NT2/D1 (cell line): ENCODE results near the gene DDA1.

Experiments
- DNase-seq: peaks from one replicate; pipeline ENCODE4 v3.0.0-alpha.2; 2011; ENCODE audit warnings: low read depth, low spot score
- H3K27me3 ChIP-seq: 2 replicates; pipeline ENCODE4 v1.6.0; 2011; ENCODE audit warnings: mild to moderate bottlenecking; ENCODE audit not compliant: insufficient read length, insufficient read depth
- H3K36me3 ChIP-seq: 2 replicates; pipeline ENCODE4 v1.6.1; 2011; ENCODE audit warnings: mild to moderate bottlenecking, low read length, mixed read lengths; ENCODE audit not compliant: insufficient read depth, insufficient read length
- H3K4me1 ChIP-seq: 2 replicates; pipeline ENCODE4 v1.5.1; 2011; ENCODE audit not compliant: insufficient read depth, insufficient read length
- H3K4me3 ChIP-seq: 2 replicates; pipeline ENCODE4 v1.5.1; 2011; ENCODE audit warnings: low read depth; ENCODE audit not compliant: insufficient read length
- H3K9ac ChIP-seq: 2 replicates; pipeline ENCODE4 v1.6.0; 2011; ENCODE audit warnings: low read depth; ENCODE audit not compliant: insufficient read length
- H3K9me3 ChIP-seq: 2 replicates; pipeline ENCODE4 v1.5.1; 2011; ENCODE audit warnings: mild to moderate bottlenecking, low read length; ENCODE audit not compliant: insufficient read depth
- SUZ12 ChIP-seq: IDR thresholded peaks from 2 replicates; pipeline ENCODE4 v1.6.1; 2011; ENCODE audit not compliant: insufficient read length, insufficient read depth; ENCODE audit errors: extremely low read depth
- YY1 ChIP-seq: IDR thresholded peaks from 2 replicates; pipeline ENCODE4 v1.6.1; 2011; ENCODE audit not compliant: insufficient read length, insufficient read depth
- ZNF274 ChIP-seq: IDR thresholded peaks from 2 replicates; pipeline ENCODE4 v1.6.1; 2011; ENCODE audit warnings: mild to moderate bottlenecking, low read depth, low read length

The DDA1 gene

DNA sequence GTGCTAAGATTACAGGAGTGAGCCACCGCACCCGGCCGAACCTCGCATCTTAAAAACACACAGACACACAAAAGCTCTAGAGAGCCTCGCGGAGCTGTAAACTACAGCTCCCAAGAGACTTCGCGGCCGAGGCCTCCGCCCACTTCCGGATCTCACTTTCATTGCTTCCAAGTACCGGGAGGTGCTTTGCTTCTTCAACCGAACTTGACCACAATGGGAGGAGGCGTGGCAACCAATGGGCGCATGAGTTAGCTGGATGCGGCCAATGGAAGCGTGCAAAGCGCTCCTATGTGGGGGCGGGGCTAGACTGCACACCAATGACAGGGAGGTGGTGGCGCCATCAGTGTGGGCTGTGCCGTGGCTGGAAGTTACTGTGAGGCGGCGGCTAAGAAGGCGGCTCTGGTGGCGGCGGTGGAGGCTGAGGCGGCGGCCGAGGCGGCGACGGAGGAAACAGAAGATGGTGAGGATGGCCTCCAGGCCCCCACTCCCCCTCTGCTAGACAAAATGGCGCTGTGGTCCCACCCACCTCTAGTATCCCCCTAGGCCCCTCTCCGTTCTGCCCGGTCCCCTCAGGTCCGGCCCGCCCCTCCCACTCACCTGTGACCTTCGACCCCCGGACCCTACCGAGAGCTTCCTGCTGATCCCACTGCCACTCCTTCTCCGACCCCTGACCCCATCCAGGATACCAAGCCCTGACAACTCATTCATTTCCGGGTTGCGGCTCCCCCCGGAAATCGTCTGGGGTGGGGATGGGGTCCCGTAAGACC is at the start of gene DDA1:
DDA1 (plus strand) TSS at position 366 of the 767 bp plus-strand sequence; CDS start at position 458, 92 bp downstream.
- TF ChIP-seq ZNF274 (no peak), YY1 (no peak), SUZ12 (no peak)
- DNase-seq, result peak; percentile 100
- peaks cover 25% of the 10 kb centered on the region for H3K4me1 ChIP-seq
- peak within 1 kb of the TSS; percentile 89 for H3K9ac ChIP-seq
- H3K4me3 ChIP-seq, result peak within 1 kb of the TSS; percentile 78
- H3K36me3 ChIP-seq, result peaks cover 30% of the 10 kb centered on the region
- no peaks in the 10 kb centered on the region for H3K27me3 ChIP-seq
- H3K9me3 ChIP-seq, result no peaks in the 10 kb centered on the region

DNA sequence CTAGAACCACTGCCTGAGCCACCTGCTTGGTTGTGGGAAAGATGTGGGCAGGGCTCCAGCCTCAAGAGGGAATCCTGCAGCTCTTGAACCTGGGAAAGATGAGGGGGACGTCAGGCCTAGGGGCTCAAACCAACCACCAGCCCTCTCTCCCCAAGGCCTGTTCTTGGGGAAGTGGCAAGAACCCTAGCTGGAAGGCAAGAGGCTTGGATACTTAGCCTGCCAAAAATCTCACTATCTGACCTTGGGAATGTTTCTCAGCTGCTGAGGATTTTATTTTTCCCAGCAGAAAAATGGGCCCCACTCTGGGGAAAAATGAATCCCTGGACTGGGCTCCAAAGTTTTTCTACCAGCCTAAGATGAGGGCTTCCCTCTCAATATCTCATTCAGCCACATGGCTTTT is 49.4 kb upstream of the DDA1 start:
- Histone ChIP-seq H3K4me3 (no peak overlapping the region), H3K27me3 (peaks cover 10% of the 10 kb centered on the region), H3K4me1 (peaks cover under 1% of the 10 kb centered on the region), H3K9ac (no peak overlapping the region), H3K36me3 (no peaks in the 10 kb centered on the region), H3K9me3 (peaks cover 33% of the 10 kb centered on the region; the same call in 1 of the 2 replicates)
- no peak for DNase-seq
- TF ChIP-seq SUZ12, result no peak
- TF ChIP-seq ZNF274, result no peak
- no peak for TF ChIP-seq YY1

DNA sequence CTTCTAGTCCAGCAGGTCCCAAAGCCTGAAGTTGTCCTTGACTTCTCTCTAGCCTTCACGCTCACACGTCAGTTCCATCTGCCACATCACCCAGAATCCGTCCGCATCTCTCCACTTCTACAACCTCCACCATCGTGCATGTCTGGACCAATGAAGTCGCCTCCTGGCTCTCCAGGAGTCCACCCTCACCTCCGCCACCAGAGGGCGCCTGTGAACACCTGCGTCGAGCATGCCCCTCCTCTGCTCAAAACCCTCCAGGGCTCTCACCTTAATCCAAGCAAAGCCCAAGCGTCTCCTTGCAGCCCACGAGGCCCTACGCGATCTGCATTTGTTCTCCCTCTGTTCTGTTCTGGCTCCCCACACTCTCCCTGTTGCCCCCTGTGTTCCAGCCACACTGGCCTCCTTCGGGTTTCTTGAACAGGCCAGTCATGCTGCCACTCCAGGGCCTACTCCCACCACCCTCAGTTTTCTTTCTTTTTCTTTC is 48.5 kb upstream of the DDA1 start:
- Histone ChIP-seq H3K9ac (peak overlapping the region; percentile 38), H3K27me3 (peaks cover 8% of the 10 kb centered on the region), H3K4me1 (no peaks in the 10 kb centered on the region), H3K9me3 (peaks cover 33% of the 10 kb centered on the region; the same call in 1 of the 2 replicates), H3K36me3 (no peaks in the 10 kb centered on the region), H3K4me3 (no peak overlapping the region)
- peak; percentile 90 for DNase-seq
- no peak for TF ChIP-seq ZNF274
- TF ChIP-seq YY1, result no peak
- TF ChIP-seq SUZ12, result no peak

DNA sequence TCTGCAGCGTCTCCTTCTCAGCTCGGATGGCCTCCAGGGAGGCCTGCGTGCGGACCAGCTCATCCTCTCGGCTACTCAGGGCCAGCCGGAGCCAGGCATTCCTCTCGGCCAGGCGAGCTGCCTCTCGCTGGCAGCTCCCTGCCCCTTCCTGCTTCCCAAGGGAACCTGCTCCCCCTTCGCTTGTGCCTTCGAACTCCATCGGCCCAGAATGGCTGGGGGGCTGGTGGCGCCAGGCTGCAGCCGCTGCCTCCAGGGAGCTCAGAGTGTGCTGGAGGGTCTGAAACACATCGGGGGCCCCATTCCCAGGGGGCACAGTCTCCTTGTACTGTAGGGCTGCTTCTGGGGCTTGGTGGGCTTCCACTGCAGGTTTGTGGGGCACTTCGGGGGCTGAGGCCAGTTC is 46.8 kb upstream of the DDA1 start:
- H3K4me1 ChIP-seq, result no peaks in the 10 kb centered on the region
- H3K36me3 ChIP-seq, result no peaks in the 10 kb centered on the region
- no peaks in the 10 kb centered on the region for H3K27me3 ChIP-seq
- H3K9me3 ChIP-seq, result peaks cover 33% of the 10 kb centered on the region; the same call in 1 of the 2 replicates
- no peak overlapping the region for H3K9ac ChIP-seq
- TF ChIP-seq SUZ12 (no peak), YY1 (no peak), ZNF274 (no peak)
- H3K4me3 ChIP-seq, result no peak overlapping the region
- no peak for DNase-seq

DNA sequence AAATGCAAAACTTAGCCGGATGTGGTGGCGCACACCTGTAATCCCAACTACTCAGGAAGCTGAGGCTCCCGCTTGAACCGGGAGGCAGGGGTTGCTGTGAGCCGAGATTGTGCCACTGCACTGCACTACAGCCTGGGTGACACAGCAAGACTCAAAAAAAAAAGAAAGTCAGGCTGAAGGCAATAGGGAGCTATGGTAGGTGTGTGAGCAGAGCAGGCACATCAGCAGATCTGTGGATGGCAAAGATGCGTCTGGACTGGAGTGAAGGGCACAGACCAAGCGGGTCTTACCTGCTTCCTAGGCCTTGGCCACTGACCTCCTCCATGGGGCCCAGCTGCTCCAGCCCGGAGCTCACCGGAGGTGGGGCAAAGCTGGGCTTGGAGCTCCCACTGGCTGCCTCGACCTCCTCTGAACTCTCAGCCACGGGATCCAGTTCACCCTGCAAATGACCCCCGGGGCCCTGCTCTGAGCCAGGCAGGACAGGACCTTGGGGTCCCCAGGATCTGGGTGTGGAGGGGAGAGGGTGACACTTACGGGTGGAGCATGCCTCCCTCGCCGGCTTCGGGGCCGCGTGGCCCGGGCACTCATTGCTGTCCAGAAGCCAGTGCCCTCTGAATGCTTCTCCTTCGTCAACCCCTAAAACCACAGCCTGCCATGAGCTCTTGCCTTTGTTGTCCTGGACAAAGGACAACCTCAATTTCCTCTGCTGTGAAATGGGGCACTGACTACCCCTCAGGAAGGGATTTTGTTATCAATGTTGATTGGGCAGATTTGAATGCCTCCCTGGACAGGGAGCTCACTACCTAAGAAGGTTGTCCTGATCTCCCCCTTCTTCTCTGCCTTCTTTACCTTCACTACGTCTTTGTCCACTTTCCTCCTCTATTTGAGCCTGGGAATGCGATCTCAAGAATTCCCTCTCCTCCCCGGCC is 45.4 kb upstream of the DDA1 start:
- no peak overlapping the region for H3K9ac ChIP-seq
- TF ChIP-seq ZNF274 (no peak), YY1 (no peak), SUZ12 (no peak)

DNA sequence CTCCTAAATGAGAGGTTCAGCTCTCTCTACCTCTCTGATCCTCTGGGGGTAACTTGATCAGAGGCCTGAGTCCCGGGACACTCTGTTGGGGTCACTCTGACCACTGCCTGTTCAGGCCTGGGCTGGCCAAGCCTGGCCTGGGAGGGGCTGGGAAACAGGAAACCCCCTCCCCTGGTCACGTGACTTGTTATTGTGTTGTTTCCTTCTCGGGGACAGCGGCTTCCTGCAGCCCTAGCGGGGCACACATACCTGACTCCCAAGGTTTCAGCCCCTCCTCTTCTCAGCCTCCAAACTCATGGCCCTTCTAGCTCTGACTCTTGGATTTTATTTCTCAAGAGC is 44.8 kb upstream of the DDA1 start, which contains the start of gene USHBP1:
USHBP1 (minus strand) TSS at position 105 of the 339 bp plus-strand sequence. CDS start 446 bp downstream, outside the sequence.
- Histone ChIP-seq H3K4me1 (no peaks in the 10 kb centered on the region), H3K36me3 (peaks cover 10% of the 10 kb centered on the region), H3K4me3 (no peak within 1 kb of the TSS), H3K27me3 (no peaks in the 10 kb centered on the region), H3K9ac (no peak within 1 kb of the TSS), H3K9me3 (peaks cover 12% of the 10 kb centered on the region; the same call in 1 of the 2 replicates)
- TF ChIP-seq ZNF274, result no peak
- no peak for TF ChIP-seq SUZ12
- no peak for TF ChIP-seq YY1
- no peak for DNase-seq

More for the DNA sequence above, 45.4 kb upstream of the DDA1 start:
- peaks cover 5% of the 10 kb centered on the region for H3K36me3 ChIP-seq
- no peak overlapping the region for H3K4me3 ChIP-seq
- DNase-seq, result no peak
- no peaks in the 10 kb centered on the region for H3K27me3 ChIP-seq
- H3K9me3 ChIP-seq, result peaks cover 19% of the 10 kb centered on the region; the same call in 1 of the 2 replicates
- no peaks in the 10 kb centered on the region for H3K4me1 ChIP-seq

DNA sequence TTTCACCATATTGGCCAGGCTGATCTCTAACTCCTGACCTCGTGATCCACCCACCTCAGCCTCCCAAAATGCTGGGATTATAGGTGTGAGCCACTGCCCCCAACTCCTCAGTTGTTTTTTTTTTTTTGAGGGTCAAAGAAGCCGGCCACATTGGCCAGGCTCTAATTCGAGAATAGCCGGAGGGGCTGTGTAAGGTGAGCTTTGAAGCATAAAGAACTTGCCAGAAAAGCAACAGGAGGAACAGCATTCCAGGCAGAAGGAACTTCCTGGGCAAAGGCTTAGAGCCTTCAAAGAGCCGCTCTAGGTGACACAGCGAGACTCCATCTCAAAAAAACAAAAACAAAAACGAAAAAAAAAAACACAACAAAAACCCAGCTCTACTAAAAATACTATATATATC is 43.3 kb upstream of the DDA1 start:
- Histone ChIP-seq H3K4me3 (no peak overlapping the region), H3K27me3 (no peaks in the 10 kb centered on the region), H3K9me3 (no peaks in the 10 kb centered on the region), H3K36me3 (peaks cover 19% of the 10 kb centered on the region), H3K9ac (no peak overlapping the region), H3K4me1 (no peaks in the 10 kb centered on the region)
- no peak for DNase-seq
- TF ChIP-seq ZNF274 (no peak), YY1 (no peak), SUZ12 (no peak)
